ENCODE measurements around the gene APBB2. TPM values are rescaled to one million over a fixed set of nuclear protein-coding genes. Genes with fewer than 3 reads are reported as not detected.

APBB2 gene
- total RNA-seq, 1 experiment from 2014 or later, result 46.0 TPM

GRCh38 chr4:40938337-40938736 is 276.0 kb downstream of the APBB2 start:
- ChIA-PET POLR2A (ENCODE audit: unreplicated experiment) (no interaction called here), CTCF (no interaction called here)
- Histone ChIP-seq H3F3A (ENCODE audit: insufficient read depth, low read depth) (no peaks in the 10 kb centered on the region), H3K79me2 (ENCODE audit: low read depth) (no peaks in the 10 kb centered on the region), H3K9me2 (ENCODE audit: insufficient read depth) (no peaks in the 10 kb centered on the region), H3K9me3 (ENCODE audit: insufficient read depth, low read depth) (no peaks in the 10 kb centered on the region), H3K4me1 (replicated peaks; ENCODE audit: insufficient read depth) (no peaks in the 10 kb centered on the region), H3K27me3 (ENCODE audit: insufficient read depth, low read depth) (no peaks in the 10 kb centered on the region), H4K20me1 (ENCODE audit: insufficient read depth) (no peaks in the 10 kb centered on the region), H3K36me3 (ENCODE audit: low read depth) (no peaks in the 10 kb centered on the region), H2AFZ (no peak overlapping the region), H3K4me2 (no peak overlapping the region), H3K27ac (no peak overlapping the region), H3K4me3 (no peak overlapping the region)
- intact Hi-C loops (cut with micrococcal nuclease; ENCODE audit: unreplicated experiment), result no loop called here
- TF ChIP-seq CTCF (conservative IDR thresholded peaks at IDR 0.05), result no peak
- TF ChIP-seq EZH2 (IDR thresholded peaks at IDR 0.05; ENCODE audit: low read depth), result no peak
- no peak for DNase-seq
- no TSS peak for BruUV-seq (replicated peaks)

DNA sequence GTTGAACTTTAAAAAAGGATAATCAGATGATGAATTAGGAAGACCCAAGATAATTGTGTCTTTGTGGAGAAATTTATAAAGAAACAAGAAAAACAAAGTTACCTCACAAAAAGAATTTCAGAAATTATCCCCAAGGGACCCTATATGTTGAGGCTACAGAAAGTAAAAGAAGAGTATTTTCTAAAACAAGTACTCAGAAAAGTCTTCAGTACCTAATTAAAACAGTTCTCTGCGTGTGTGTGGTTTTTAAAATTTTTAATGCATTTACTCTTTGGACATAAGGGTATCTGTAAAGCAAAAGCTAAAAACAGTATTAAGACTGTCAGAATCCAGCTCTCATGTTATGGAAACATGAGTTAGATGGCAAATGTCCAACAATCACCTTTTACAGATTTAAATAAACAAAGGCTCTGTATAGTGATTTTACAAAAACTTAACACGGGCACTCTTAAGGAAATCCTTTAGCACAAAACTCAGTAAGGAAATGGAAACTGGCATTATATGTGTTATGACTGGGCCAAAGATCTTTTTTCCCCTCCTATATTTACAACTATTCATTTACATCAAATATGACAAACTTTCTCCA is 277.1 kb downstream of the APBB2 start:
- POLR2A ChIA-PET (ENCODE audit: unreplicated experiment), result interaction anchor here (0.6 kb wide), 1 partner anchor 320 kb away, joined by 4 read pairs; no protein-coding TSS in a partner anchor
- Histone ChIP-seq H3K9me3 (ENCODE audit: insufficient read depth, low read depth) (no peaks in the 10 kb centered on the region), H3K4me2 (no peak overlapping the region), H3K27ac (no peak overlapping the region), H3K9me2 (ENCODE audit: insufficient read depth) (no peaks in the 10 kb centered on the region), H3K4me1 (replicated peaks; ENCODE audit: insufficient read depth) (no peaks in the 10 kb centered on the region), H3K79me2 (ENCODE audit: low read depth) (no peaks in the 10 kb centered on the region), H4K20me1 (ENCODE audit: insufficient read depth) (no peaks in the 10 kb centered on the region), H3K27me3 (ENCODE audit: insufficient read depth, low read depth) (no peaks in the 10 kb centered on the region), H2AFZ (no peak overlapping the region), H3K36me3 (ENCODE audit: low read depth) (no peaks in the 10 kb centered on the region), H3K4me3 (no peak overlapping the region), H3F3A (ENCODE audit: insufficient read depth, low read depth) (no peaks in the 10 kb centered on the region)
- CTCF ChIA-PET, result no interaction called here
- no TSS peak for BruUV-seq (replicated peaks)
- DNase-seq, result no peak
- intact Hi-C loops (cut with micrococcal nuclease; ENCODE audit: unreplicated experiment), result no loop called here
- TF ChIP-seq CTCF (conservative IDR thresholded peaks at IDR 0.05) (no peak), EZH2 (IDR thresholded peaks at IDR 0.05; ENCODE audit: low read depth) (no peak)

GRCh38 chr4:40934676-40935075 is 279.7 kb downstream of the APBB2 start:
- Histone ChIP-seq H3K4me1 (replicated peaks; ENCODE audit: insufficient read depth) (no peaks in the 10 kb centered on the region), H3K4me2 (no peak overlapping the region), H3K9me3 (ENCODE audit: insufficient read depth, low read depth) (no peaks in the 10 kb centered on the region), H4K20me1 (ENCODE audit: insufficient read depth) (no peaks in the 10 kb centered on the region), H3K36me3 (ENCODE audit: low read depth) (no peaks in the 10 kb centered on the region), H3K79me2 (ENCODE audit: low read depth) (no peaks in the 10 kb centered on the region), H3K27me3 (ENCODE audit: insufficient read depth, low read depth) (no peaks in the 10 kb centered on the region), H3K27ac (no peak overlapping the region), H3K4me3 (no peak overlapping the region), H3K9me2 (ENCODE audit: insufficient read depth) (no peaks in the 10 kb centered on the region), H2AFZ (no peak overlapping the region), H3F3A (ENCODE audit: insufficient read depth, low read depth) (no peaks in the 10 kb centered on the region)
- ChIA-PET CTCF (interaction anchor here (0.6 kb wide), 1 partner anchor 32 kb away, joined by 3 read pairs; no protein-coding TSS in a partner anchor), POLR2A (ENCODE audit: unreplicated experiment) (no interaction called here)
- no TSS peak for BruUV-seq (replicated peaks)
- DNase-seq, result no peak
- TF ChIP-seq CTCF (conservative IDR thresholded peaks at IDR 0.05) (no peak), EZH2 (IDR thresholded peaks at IDR 0.05; ENCODE audit: low read depth) (no peak)
- intact Hi-C loops (cut with micrococcal nuclease; ENCODE audit: unreplicated experiment), result no loop called here
